NCI-H1436 treated with DMSO at 0.1 percent for 48 hours (cell line): ENCODE results near the gene PCED1B.
"Not testable (repeated sequence)": the region's sequence is repeated elsewhere in the genome, so short reads cannot be mapped to it uniquely, and the experiment has no call there.

Experiments used
- DNase-seq: peaks from one replicate; lab custom pipeline; 2025; lab: John Stamatoyannopoulos, UW

Gene PCED1B

GRCh38 chr12:47088021-47088944 is 8.9 kb downstream of the PCED1B start:
- DNase-seq, result peak; percentile 73

- no peak for DNase-seq
Measured at GRCh38 chr12:47091009-47091408, 11.6 kb downstream of the PCED1B start.

- DNase-seq, result no peak
Measured at GRCh38 chr12:47094804-47095203, 15.4 kb downstream of the PCED1B start.

GRCh38 chr12:47095446-47096236 is 16.2 kb downstream of the PCED1B start:
- no peak for DNase-seq

- no peak for DNase-seq
Measured at GRCh38 chr12:47097276-47097896, 18.0 kb downstream of the PCED1B start.

GRCh38 chr12:47098099-47098498 is 18.7 kb downstream of the PCED1B start:
- DNase-seq, result no peak

- DNase-seq, result no peak
Measured at GRCh38 chr12:47099610-47100009, 20.2 kb downstream of the PCED1B start.

GRCh38 chr12:47100160-47100559 is 20.7 kb downstream of the PCED1B start:
- DNase-seq, result no peak

GRCh38 chr12:47102406-47102805 is 23.0 kb downstream of the PCED1B start:
- DNase-seq, result no peak

- DNase-seq, result no peak
Measured at GRCh38 chr12:47102845-47103651, 23.6 kb downstream of the PCED1B start.

- no peak for DNase-seq
Measured at GRCh38 chr12:47105914-47106674, 26.7 kb downstream of the PCED1B start.

- DNase-seq, result no peak
Measured at GRCh38 chr12:47107446-47107845, 28.0 kb downstream of the PCED1B start.

GRCh38 chr12:47107926-47108325 is 28.5 kb downstream of the PCED1B start:
- DNase-seq, result no peak

GRCh38 chr12:47110011-47110541 is 30.7 kb downstream of the PCED1B start:
- no peak for DNase-seq

- DNase-seq, result no peak
Measured at GRCh38 chr12:47110718-47111391, 31.4 kb downstream of the PCED1B start.

- no peak for DNase-seq
Measured at GRCh38 chr12:47111392-47111778, 32.0 kb downstream of the PCED1B start.

- no peak for DNase-seq
Measured at GRCh38 chr12:47111854-47112253, 32.4 kb downstream of the PCED1B start.

- DNase-seq, result no peak
Measured at GRCh38 chr12:47112679-47113078, 33.3 kb downstream of the PCED1B start.

- DNase-seq, result no peak
Measured at GRCh38 chr12:47114481-47114892, 35.1 kb downstream of the PCED1B start.

GRCh38 chr12:47117305-47117704 is 37.9 kb downstream of the PCED1B start:
- DNase-seq, result not testable (repeated sequence)
